HFFc6 (cell line): ENCODE data around the gene DENND1A. TPM values are rescaled to one million over a fixed set of nuclear protein-coding genes. Genes with fewer than 3 reads are reported as not detected.

Experiments used
- DNase-seq: peaks from one replicate; pipeline ENCODE4 v3.0.0-alpha.2; 2018
- H3K27ac Mint-ChIP-seq: 2 replicates; pipeline ENCODE4 v1.8.0; 2020; ENCODE audit warnings: mild to moderate bottlenecking, mixed read lengths
- H3K27me3 Mint-ChIP-seq: 2 replicates; pipeline ENCODE4 v1.8.0; 2021; ENCODE audit warnings: mild to moderate bottlenecking, moderate library complexity, mixed read lengths; ENCODE audit not compliant: insufficient read depth
- H3K36me3 Mint-ChIP-seq: 2 replicates; pipeline ENCODE4 v1.8.0; 2021; ENCODE audit warnings: low read depth, mixed read lengths
- H3K4me1 Mint-ChIP-seq: 2 replicates; pipeline ENCODE4 v1.8.0; 2020; ENCODE audit warnings: low read depth, mixed read lengths
- H3K4me3 Mint-ChIP-seq: 2 replicates; pipeline ENCODE4 v1.8.0; 2020; ENCODE audit warnings: mild to moderate bottlenecking, moderate library complexity, mixed read lengths
- H3K9me3 Mint-ChIP-seq: 2 replicates; pipeline ENCODE4 v1.8.0; 2020; ENCODE audit warnings: mild to moderate bottlenecking, mixed read lengths
- total RNA-seq, 6 experiments: library from RNA; stranded (reverse); fragmentation: NEBNext Ultra II Directional; extraction: Animal tissue kit (Norgen Biotek cat#: 25700); gene quantifications; 2 replicates in 1 of 6; 3 replicates in 5 of 6; pipeline ENCODE4 v1.2.3, GENCODE V29; 2021
- TF ChIP-seq, protein P1 (sequence below): fragments of 200-600 bp; sonication (generic); IDR thresholded peaks from 2 replicates; pipeline ENCODE4 v1.5.0; 2021; ENCODE audit warnings: antibody characterized with exemption, mild to moderate bottlenecking

Gene DENND1A
- total RNA-seq, 6 experiments from 2014 or later: 25.4 to 38.3 (median 30.3) TPM

- H3K36me3 Mint-ChIP-seq: no peaks in the 10 kb centered on the region
- TF ChIP-seq, protein P1, sequence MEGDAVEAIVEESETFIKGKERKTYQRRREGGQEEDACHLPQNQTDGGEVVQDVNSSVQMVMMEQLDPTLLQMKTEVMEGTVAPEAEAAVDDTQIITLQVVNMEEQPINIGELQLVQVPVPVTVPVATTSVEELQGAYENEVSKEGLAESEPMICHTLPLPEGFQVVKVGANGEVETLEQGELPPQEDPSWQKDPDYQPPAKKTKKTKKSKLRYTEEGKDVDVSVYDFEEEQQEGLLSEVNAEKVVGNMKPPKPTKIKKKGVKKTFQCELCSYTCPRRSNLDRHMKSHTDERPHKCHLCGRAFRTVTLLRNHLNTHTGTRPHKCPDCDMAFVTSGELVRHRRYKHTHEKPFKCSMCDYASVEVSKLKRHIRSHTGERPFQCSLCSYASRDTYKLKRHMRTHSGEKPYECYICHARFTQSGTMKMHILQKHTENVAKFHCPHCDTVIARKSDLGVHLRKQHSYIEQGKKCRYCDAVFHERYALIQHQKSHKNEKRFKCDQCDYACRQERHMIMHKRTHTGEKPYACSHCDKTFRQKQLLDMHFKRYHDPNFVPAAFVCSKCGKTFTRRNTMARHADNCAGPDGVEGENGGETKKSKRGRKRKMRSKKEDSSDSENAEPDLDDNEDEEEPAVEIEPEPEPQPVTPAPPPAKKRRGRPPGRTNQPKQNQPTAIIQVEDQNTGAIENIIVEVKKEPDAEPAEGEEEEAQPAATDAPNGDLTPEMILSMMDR: no peak
- no peaks in the 10 kb centered on the region; the same call in 1 of the 2 replicates for H3K4me1 Mint-ChIP-seq
- no peak overlapping the region for H3K27ac Mint-ChIP-seq
- DNase-seq: no peak
- no peaks in the 10 kb centered on the region for H3K27me3 Mint-ChIP-seq
- no peaks in the 10 kb centered on the region for H3K9me3 Mint-ChIP-seq
- no peak overlapping the region for H3K4me3 Mint-ChIP-seq
Measured at GRCh38 chr9:123470991-123471770, 458.7 kb downstream of the DENND1A start.

DNA sequence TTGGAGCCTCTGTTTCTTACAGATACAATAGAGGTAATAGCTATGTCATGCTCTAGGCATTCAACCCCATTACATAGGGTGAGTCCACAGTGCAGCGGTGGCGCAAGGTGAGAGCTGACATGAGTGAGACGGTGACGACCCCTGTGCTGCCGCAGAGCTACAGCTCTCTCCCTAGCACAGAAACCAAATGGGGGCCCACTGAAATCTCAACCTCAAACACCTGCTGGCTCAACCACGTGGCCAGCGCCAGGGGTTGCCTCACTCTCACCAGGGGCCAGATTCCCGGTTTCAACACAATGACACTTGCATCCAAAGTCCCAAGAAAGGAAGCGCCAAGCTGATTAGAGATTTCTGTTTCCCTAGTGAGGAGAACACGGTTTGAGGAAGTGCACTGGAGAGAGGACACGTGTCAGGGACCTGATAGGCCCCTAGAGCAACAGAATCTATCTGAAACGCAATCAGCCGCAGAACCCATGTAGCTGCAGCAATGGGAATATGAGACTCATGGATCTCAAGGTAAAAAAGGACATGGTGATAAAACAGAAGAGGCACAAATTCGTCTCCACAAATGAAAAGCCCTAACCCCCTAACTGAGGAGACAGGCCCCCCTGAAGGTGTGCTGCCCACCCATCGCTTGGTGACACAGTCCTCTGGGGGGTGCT is 459.7 kb downstream of the DENND1A start:
- Mint-ChIP-seq H3K4me1 (no peaks in the 10 kb centered on the region; the same call in 1 of the 2 replicates), H3K9me3 (no peaks in the 10 kb centered on the region), H3K27ac (no peak overlapping the region), H3K27me3 (no peaks in the 10 kb centered on the region), H3K36me3 (no peaks in the 10 kb centered on the region), H3K4me3 (no peak overlapping the region)
- TF ChIP-seq, protein P1: no peak
- no peak for DNase-seq

DNA sequence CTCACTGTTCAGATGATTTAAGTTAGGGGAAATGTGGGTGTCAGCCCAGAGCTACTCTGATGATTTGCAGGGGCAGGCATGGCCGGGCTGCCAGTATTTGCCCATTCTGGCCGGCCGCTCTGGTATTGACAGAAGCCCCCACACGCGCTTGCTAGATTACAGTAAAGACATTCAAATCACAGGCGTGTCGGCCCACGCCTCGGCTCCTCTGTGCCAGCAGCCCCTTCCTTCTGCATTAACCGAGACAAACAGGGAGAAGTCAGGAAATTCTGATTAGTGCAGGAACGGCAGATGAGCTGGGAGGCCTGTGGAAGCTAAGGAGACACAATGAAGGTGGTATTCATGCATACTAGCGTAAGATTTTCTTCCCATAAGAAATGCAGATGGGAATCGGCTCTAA is 460.6 kb downstream of the DENND1A start:
- no peaks in the 10 kb centered on the region for H3K9me3 Mint-ChIP-seq

DNA sequence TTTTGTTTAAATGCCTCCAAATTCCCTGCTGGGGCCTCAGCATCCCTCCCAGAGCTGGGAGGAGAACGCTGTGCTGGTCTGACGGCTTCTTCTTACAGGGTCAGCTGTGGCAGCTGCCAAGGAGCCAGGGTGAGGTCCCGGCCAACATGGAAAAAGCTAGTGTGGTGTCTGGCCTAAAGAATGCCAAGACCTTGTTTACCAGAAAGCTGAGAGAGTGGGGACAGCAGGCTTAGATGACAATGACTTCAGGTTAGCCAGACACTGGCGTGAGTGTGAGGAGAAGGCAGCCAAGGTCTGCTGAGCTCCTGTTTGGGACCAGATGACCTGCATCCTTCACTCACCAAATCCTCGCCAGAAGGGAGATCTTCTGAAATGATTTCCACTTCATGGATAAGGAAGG is 461.4 kb downstream of the DENND1A start:
- Mint-ChIP-seq H3K9me3 (no peaks in the 10 kb centered on the region), H3K36me3 (0 out of 2 replicates have a peak, but pooled peaks cover 5% of the 10 kb centered on the region), H3K4me3 (no peak overlapping the region), H3K27ac (no peak overlapping the region), H3K4me1 (no peaks in the 10 kb centered on the region; the same call in 1 of the 2 replicates), H3K27me3 (no peaks in the 10 kb centered on the region)
- no peak for DNase-seq
- TF ChIP-seq, protein P1: no peak

More for the DNA sequence above, 460.6 kb downstream of the DENND1A start:
- no peak for DNase-seq
- H3K27ac Mint-ChIP-seq: no peak overlapping the region
- H3K36me3 Mint-ChIP-seq: 0 out of 2 replicates have a peak, but pooled peaks cover 2% of the 10 kb centered on the region
- TF ChIP-seq, protein P1: no peak
- no peak overlapping the region for H3K4me3 Mint-ChIP-seq
- no peaks in the 10 kb centered on the region for H3K27me3 Mint-ChIP-seq
- H3K4me1 Mint-ChIP-seq: no peaks in the 10 kb centered on the region; the same call in 1 of the 2 replicates

- Mint-ChIP-seq H3K4me3 (no peak overlapping the region), H3K36me3 (0 out of 2 replicates have a peak, but pooled peaks cover 5% of the 10 kb centered on the region), H3K9me3 (no peaks in the 10 kb centered on the region), H3K27me3 (peaks cover 1% of the 10 kb centered on the region; the same call in 1 of the 2 replicates), H3K27ac (no peak overlapping the region), H3K4me1 (no peaks in the 10 kb centered on the region)
- no peak for DNase-seq
- TF ChIP-seq, protein P1: no peak
Measured at GRCh38 chr9:123465304-123465703, 464.6 kb downstream of the DENND1A start.
